HCT116 (cell line): ENCODE results near the gene RAB5IF. TPM values are rescaled to one million over a fixed set of nuclear protein-coding genes. Genes with fewer than 3 reads are reported as not detected.

Experiments
- ATAC-seq: fragments of 200-7000 bp; cut with Tn5 transposase; 2 replicates; pipeline ENCODE4 v1.9.1; 2020; ENCODE audit warnings: mild to moderate bottlenecking, moderate library complexity
- BruUV-seq: library from RNA; stranded (reverse); fragments of 400-500 nt; replicated peaks from 2 replicates; lab custom pipeline; 2021; lab: Mats Ljungman, UMichigan
- CTCF ChIA-PET: fragments of 300-600 bp; sonication (Branson Sonifier 250); formaldehyde crosslinking; loops from one replicate; lab custom pipeline; 2021; ENCODE audit warnings: antibody characterized with exemption; lab: Charles Lee
- POLR2A ChIA-PET: fragments of 300-600, 350-600 bp; sonication (Branson Sonifier 250); formaldehyde crosslinking; loops from one replicate; lab custom pipeline; 2021; ENCODE audit warnings: antibody characterized with exemption; lab: Charles Lee
- RAD21 ChIA-PET, 2 experiments: fragments of 300-600 bp; sonication (Branson Sonifier 250); formaldehyde crosslinking; loops; one replicate each; lab custom pipeline; 2023; ENCODE audit warnings: low total read pairs in 2 of 2; ENCODE audit not compliant: uncharacterized antibody in 2 of 2, unreplicated experiment in 2 of 2, low non-redundant PET in 1 of 2; lab: Charles Lee
- DNase-seq: peaks from one replicate; pipeline ENCODE4 v3.0.0-alpha.2; 2010; ENCODE audit warnings: low read depth, low spot score
- H2AFZ ChIP-seq: fragments of 200-600 bp; shearing (Covaris generic), sonication (generic); 2 replicates; pipeline ENCODE4 v1.6.1; 2017; ENCODE audit warnings: low read depth, mixed run types, mixed read lengths, antibody characterized with exemption, low read length; ENCODE audit not compliant: poor library complexity, severe bottlenecking
- H3K27ac ChIP-seq: 2 replicates; pipeline ENCODE4 v1.5.1; 2012; ENCODE audit warnings: low read depth, low read length
- H3K27me3 ChIP-seq: fragments of 200-600 bp; sonication (generic); 2 replicates; pipeline ENCODE4 v1.6.1; 2016; ENCODE audit warnings: mixed run types, low read length, mixed read lengths; ENCODE audit not compliant: insufficient read depth
- H3K36me3 ChIP-seq, 2 experiments: fragments of 200-500 bp in 1 of 2; fragments of 200-600 bp in 1 of 2; sonication (Bioruptor generic) in 1 of 2; sonication (generic) in 1 of 2; 2 replicates each; pipeline versions ENCODE4 v1.5.1 to v1.6.1; 2014 to 2016; ENCODE audit warnings: low read length in 2 of 2, inconsistent platforms in 1 of 2, mixed read lengths in 1 of 2, mixed run types in 1 of 2; ENCODE audit not compliant: insufficient read depth in 2 of 2, control insufficient read depth in 1 of 2
- H3K4me1 ChIP-seq, 2 experiments: fragments of 200-600 bp in 1 of 2; sonication (generic) in 1 of 2; 2 replicates each; pipeline versions ENCODE4 v1.5.1 to v1.6.1; 2012 to 2017; ENCODE audit warnings: low read length in 2 of 2, inconsistent platforms in 1 of 2, mild to moderate bottlenecking in 1 of 2, mixed read lengths in 1 of 2, mixed run types in 1 of 2, moderate library complexity in 1 of 2; ENCODE audit not compliant: insufficient read depth in 2 of 2, control insufficient read depth in 1 of 2
- H3K4me2 ChIP-seq: fragments of 200-600 bp; sonication (generic); 2 replicates; pipeline ENCODE4 v1.6.1; 2017; ENCODE audit warnings: mixed run types, low read length, mixed read lengths
- H3K4me3 ChIP-seq, 2 experiments: fragments of 200-600 bp in 1 of 2; sonication (generic) in 1 of 2; replicated peaks in 1 of 2; 2 replicates each; pipeline ENCODE4 v1.5.1; 2011 to 2016; ENCODE audit warnings: low read length in 2 of 2, control low read depth in 1 of 2, low read depth in 1 of 2, mild to moderate bottlenecking in 1 of 2, mixed read lengths in 1 of 2, mixed run types in 1 of 2
- H3K79me2 ChIP-seq: fragments of 200-600 bp; sonication (generic); 2 replicates; pipeline ENCODE4 v1.6.1; 2017; ENCODE audit warnings: mild to moderate bottlenecking, mixed run types, low read length, moderate library complexity, mixed read lengths; ENCODE audit not compliant: insufficient read depth
- H3K9ac ChIP-seq: fragments of 200-600 bp; sonication (generic); 2 replicates; pipeline ENCODE4 v1.6.1; 2016; ENCODE audit warnings: low read length, mixed read lengths
- H3K9me2 ChIP-seq: fragments of 200-600 bp; sonication (generic), shearing (Covaris generic); 2 replicates; pipeline ENCODE4 v1.6.1; 2017; ENCODE audit warnings: mixed run types, mild to moderate bottlenecking, moderate library complexity; ENCODE audit not compliant: insufficient read depth
- H3K9me3 ChIP-seq, 2 experiments: fragments of 200-500 bp in 1 of 2; fragments of 200-600 bp in 1 of 2; sonication (Bioruptor generic) in 1 of 2; sonication (generic) in 1 of 2; 2 replicates each; pipeline ENCODE4 v1.6.1; 2014 to 2017; ENCODE audit warnings: low read length in 2 of 2, mixed read lengths in 2 of 2, inconsistent platforms in 1 of 2, low read depth in 1 of 2, mild to moderate bottlenecking in 1 of 2, mixed run types in 1 of 2, moderate library complexity in 1 of 2; ENCODE audit not compliant: control insufficient read depth in 1 of 2, insufficient read depth in 1 of 2
- H4K20me1 ChIP-seq: fragments of 200-600 bp; sonication (generic), shearing (Covaris generic); 2 replicates; pipeline ENCODE4 v1.6.1; 2017; ENCODE audit warnings: mixed run types, mild to moderate bottlenecking, moderate library complexity; ENCODE audit not compliant: insufficient read depth
- CBX3 ChIP-seq: IDR thresholded peaks from 2 replicates; pipeline ENCODE4 v1.6.1; 2012; ENCODE audit warnings: low read depth
- CEBPB ChIP-seq: IDR thresholded peaks from 2 replicates; pipeline ENCODE4 v1.6.1; 2012; ENCODE audit warnings: low read depth
- CTCF ChIP-seq, 3 experiments: fragments of 200-600 bp in 1 of 3; sonication (generic) in 1 of 3; IDR thresholded peaks in 2 of 3; conservative IDR thresholded peaks in 1 of 3; 2 replicates each; pipeline ENCODE4 v1.5.1; 2012 to 2017; ENCODE audit warnings: low read depth in 2 of 3, low read length in 2 of 3, antibody characterized with exemption in 1 of 3, borderline replicate concordance in 1 of 3, control low read depth in 1 of 3, mild to moderate bottlenecking in 1 of 3, mixed read lengths in 1 of 3, mixed run types in 1 of 3, moderate library complexity in 1 of 3; ENCODE audit not compliant: insufficient read depth in 1 of 3
- FOSL1 ChIP-seq: IDR thresholded peaks from 2 replicates; pipeline ENCODE4 v1.6.1; 2012; ENCODE audit warnings: low read depth
- MAX ChIP-seq: IDR thresholded peaks from 2 replicates; pipeline ENCODE4 v1.6.1; 2012
- POLR2AphosphoS5 ChIP-seq: IDR thresholded peaks from 2 replicates; pipeline ENCODE4 v1.6.1; 2011; ENCODE audit warnings: mild to moderate bottlenecking, low read depth, low read length, moderate library complexity
- REST ChIP-seq: IDR thresholded peaks from 2 replicates; pipeline ENCODE4 v1.6.1; 2012; ENCODE audit warnings: low read depth
- SIN3A ChIP-seq: IDR thresholded peaks from 2 replicates; pipeline ENCODE4 v1.6.1; 2012; ENCODE audit warnings: low read depth
- SP1 ChIP-seq: IDR thresholded peaks from 2 replicates; pipeline ENCODE4 v1.6.1; 2012; ENCODE audit warnings: low read depth
- SRF ChIP-seq: IDR thresholded peaks from 2 replicates; pipeline ENCODE4 v1.6.1; 2012; ENCODE audit warnings: low read depth
- ZBTB33 ChIP-seq: IDR thresholded peaks from 2 replicates; pipeline ENCODE4 v1.6.1; 2011; ENCODE audit warnings: mild to moderate bottlenecking, low read length, moderate library complexity; ENCODE audit not compliant: insufficient replicate concordance; ENCODE audit errors: extremely low read depth
- intact Hi-C: fragments of 100-400 bp; cut with micrococcal nuclease; formaldehyde crosslinking; loops from 2 replicates; pipeline ENCODE4 v1.10.0; 2022
- total RNA-seq: library from RNA; stranded (reverse); gene quantifications from one replicate; pipeline ENCODE4 v1.2.1, GENCODE V29; 2021; ENCODE audit not compliant: unreplicated experiment

Gene RAB5IF
- total RNA-seq, 1 experiment from 2014 or later: 82.9 TPM

GRCh38 chr20:36632487-36633284, 27.1 kb downstream of the RAB5IF start:
- CTCF ChIA-PET: interaction anchor here (0.6 kb wide), 1 partner anchor 14 kb away, joined by 3 read pairs; no protein-coding TSS in a partner anchor
- Histone ChIP-seq H3K4me3 (no peak overlapping the region), H3K27ac (no peak overlapping the region), H3K79me2 (no peaks in the 10 kb centered on the region), H3K9ac (no peak overlapping the region), H3K36me3 (no peaks in the 10 kb centered on the region), H3K27me3 (no peaks in the 10 kb centered on the region), H3K4me2 (no peak overlapping the region), H3K9me2 (no peaks in the 10 kb centered on the region), H2AFZ (no peak overlapping the region), H3K4me1 (no peaks in the 10 kb centered on the region), H3K9me3 (no peaks in the 10 kb centered on the region), H4K20me1 (no peaks in the 10 kb centered on the region)
- ATAC-seq (no peak), DNase-seq (no peak)
- POLR2A ChIA-PET: no interaction called here
- intact Hi-C loops: no loop called here
- TF ChIP-seq FOSL1 (no peak), CTCF (IDR thresholded peaks at IDR 0.05 in 2 of 3, conservative IDR thresholded peaks at IDR 0.05 in 1 of 3; ENCODE audit: borderline replicate concordance in 1 of 3, insufficient read depth in 1 of 3, low read depth in 2 of 3, low read length in 2 of 3) (no peak), MAX (no peak), ZBTB33 (no peak), SIN3A (no peak), POLR2AphosphoS5 (no peak), SRF (no peak), CBX3 (no peak), SP1 (no peak), CEBPB (no peak), REST (no peak)
- BruUV-seq: no TSS peak
- RAD21 ChIA-PET: no interaction called here
